GM23248 (cell line): ENCODE results near the gene PRKCB.

Source experiments
- EZH2 ChIP-seq: fragments of 200-600 bp; sonication (generic); IDR thresholded peaks from 2 replicates; pipeline ENCODE4 v1.6.1; 2018; ENCODE audit warnings: antibody characterized with exemption, mild to moderate bottlenecking; ENCODE audit not compliant: insufficient read depth, poor library complexity, severe bottlenecking
- EZH2phosphoT487 ChIP-seq: fragments of 200-600 bp; sonication (generic); IDR thresholded peaks from 2 replicates; pipeline ENCODE4 v1.6.1; 2018; ENCODE audit warnings: antibody characterized with exemption, moderate library complexity, mild to moderate bottlenecking, low read depth; ENCODE audit not compliant: insufficient read depth

GRCh38 chr16:24049113-24049512, 213.3 kb downstream of the PRKCB start:
- TF ChIP-seq EZH2 = no peak
- TF ChIP-seq EZH2phosphoT487 = no peak
